Ovary (tissue), 3 donors: ENCODE results near the gene CLK4.

Experiments used
- EP300 ChIP-seq: sonication (generic); formaldehyde crosslinking; IDR thresholded peaks from one replicate; pipeline ENCODE4 v1.6.1; 2017; ENCODE audit warnings: antibody characterized with exemption
- TF ChIP-seq, protein P1 (sequence below), 3 donors: fragments of 450-650 bp in 2 of 3; fragments of 200-600 bp in 1 of 3; IDR thresholded peaks; one replicate each; pipeline versions ENCODE4 v1.5.1 to v1.8.0; 2016 to 2022; ENCODE audit warnings: antibody characterized with exemption in 3 of 3, mild to moderate bottlenecking in 1 of 3
- donor health status: DM: no; HTN: no; CAD: no.

DNA sequence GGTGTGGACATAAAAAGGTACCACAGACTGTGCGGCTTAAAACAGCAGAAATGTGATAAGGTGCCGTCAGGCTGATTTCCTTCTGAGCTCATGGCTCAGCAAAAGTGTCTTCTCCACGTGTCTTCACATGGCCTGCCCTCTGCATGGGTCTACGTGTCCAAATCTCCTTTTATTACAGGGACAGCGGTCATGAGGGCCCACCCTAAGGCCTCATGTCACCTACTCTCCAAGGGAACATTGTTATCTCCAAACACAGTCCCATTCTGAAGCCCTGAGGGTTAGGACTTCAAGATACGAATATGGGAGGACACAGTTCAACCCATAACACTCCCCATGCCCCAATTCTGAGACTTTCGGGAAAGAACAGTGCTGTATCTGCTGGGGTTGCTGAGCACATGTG is 71.8 kb downstream of the CLK4 start:
- no peak for TF ChIP-seq EP300
- TF ChIP-seq, protein P1, sequence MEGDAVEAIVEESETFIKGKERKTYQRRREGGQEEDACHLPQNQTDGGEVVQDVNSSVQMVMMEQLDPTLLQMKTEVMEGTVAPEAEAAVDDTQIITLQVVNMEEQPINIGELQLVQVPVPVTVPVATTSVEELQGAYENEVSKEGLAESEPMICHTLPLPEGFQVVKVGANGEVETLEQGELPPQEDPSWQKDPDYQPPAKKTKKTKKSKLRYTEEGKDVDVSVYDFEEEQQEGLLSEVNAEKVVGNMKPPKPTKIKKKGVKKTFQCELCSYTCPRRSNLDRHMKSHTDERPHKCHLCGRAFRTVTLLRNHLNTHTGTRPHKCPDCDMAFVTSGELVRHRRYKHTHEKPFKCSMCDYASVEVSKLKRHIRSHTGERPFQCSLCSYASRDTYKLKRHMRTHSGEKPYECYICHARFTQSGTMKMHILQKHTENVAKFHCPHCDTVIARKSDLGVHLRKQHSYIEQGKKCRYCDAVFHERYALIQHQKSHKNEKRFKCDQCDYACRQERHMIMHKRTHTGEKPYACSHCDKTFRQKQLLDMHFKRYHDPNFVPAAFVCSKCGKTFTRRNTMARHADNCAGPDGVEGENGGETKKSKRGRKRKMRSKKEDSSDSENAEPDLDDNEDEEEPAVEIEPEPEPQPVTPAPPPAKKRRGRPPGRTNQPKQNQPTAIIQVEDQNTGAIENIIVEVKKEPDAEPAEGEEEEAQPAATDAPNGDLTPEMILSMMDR (IDR thresholded peaks at IDR 0.05) = no peak
